HG03025 (cell line): Measurements from ENCODE around the gene TRAPPC10.
A peak's percentile ranks its signal among the peaks of the same experiment; 100 is the strongest.

Experiments
- ATAC-seq: cut with Tn5 transposase; IDR thresholded peaks from one replicate; pipeline ENCODE4 v1.9.1; 2021; ENCODE audit warnings: mild to moderate bottlenecking, moderate library complexity; ENCODE audit not compliant: unreplicated experiment, low FRiP score

Gene TRAPPC10

GRCh38 chr21:44002511-44002910 is 9.6 kb upstream of the TRAPPC10 start:
- ATAC-seq = no peak

DNA sequence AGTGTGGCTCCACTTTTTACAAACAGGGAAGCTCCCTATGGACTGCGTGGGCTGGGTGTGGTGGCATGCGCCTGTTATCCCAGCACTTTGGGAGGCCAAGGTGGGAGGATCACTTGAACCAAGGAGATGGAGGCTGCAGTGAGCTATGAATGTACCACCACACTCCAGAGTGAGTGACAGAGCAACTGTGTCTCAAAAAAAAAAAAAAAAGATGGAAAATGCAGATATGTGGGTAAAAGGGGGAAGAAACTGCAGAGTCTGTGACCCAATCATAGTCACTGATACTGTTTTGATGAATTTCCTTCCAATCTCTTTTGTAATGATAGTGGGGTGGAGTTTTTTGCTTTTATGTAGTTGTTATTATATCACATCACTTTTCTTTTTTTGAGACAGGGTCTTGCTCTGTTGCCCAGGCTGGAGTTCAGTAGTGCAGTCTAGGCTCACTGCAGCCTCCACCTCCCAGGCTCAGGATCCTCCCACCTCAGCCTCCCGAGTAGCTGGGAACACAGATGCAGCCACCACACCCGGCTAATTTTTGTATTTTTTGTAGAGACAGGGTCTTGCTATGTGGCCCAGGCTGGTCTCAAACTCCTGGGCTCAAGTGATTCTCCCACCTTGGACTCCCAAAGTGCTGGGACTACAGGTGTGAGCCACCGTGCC is 8.7 kb upstream of the TRAPPC10 start:
- no peak for ATAC-seq

DNA sequence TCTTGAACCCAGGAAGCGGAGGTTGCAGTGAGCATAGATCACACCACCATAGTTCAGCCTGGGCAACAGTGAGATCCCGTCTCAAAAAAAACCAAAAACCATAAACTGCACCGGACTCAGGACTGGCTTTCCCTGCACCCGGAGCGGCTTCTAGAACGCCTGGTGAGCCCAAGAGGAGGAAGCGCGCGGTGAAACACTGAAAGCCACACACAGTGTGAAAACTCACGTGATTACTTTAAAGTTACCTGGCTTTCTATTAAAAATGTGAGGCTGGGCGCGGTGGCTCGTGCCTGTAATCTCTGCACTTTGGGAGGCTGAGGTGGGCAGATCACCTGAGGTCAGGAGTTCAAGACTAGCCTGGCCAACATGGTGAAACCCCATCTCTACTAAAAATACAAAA is 7.0 kb upstream of the TRAPPC10 start:
- ATAC-seq = no peak

- ATAC-seq = no peak
These were observed 6.5 kb upstream of the TRAPPC10 start for GRCh38 chr21:44005593-44005992.

- no peak for ATAC-seq
These were observed 6.0 kb upstream of the TRAPPC10 start for GRCh38 chr21:44006017-44006619.

- no peak for ATAC-seq
These were observed 5.5 kb upstream of the TRAPPC10 start for GRCh38 chr21:44006656-44007055.

GRCh38 chr21:44010429-44010828 is 1.7 kb upstream of the TRAPPC10 start:
- ATAC-seq = no peak

GRCh38 chr21:44011123-44011522 is 986 bp upstream of the TRAPPC10 start:
- ATAC-seq = no peak

- ATAC-seq = peak; percentile 65
These were observed 618 bp downstream of the TRAPPC10 start for GRCh38 chr21:44012474-44013379.

- no peak for ATAC-seq
These were observed 1.4 kb downstream of the TRAPPC10 start for GRCh38 chr21:44013380-44014088.

- no peak for ATAC-seq
These were observed 5.5 kb downstream of the TRAPPC10 start for GRCh38 chr21:44017601-44018000.

DNA sequence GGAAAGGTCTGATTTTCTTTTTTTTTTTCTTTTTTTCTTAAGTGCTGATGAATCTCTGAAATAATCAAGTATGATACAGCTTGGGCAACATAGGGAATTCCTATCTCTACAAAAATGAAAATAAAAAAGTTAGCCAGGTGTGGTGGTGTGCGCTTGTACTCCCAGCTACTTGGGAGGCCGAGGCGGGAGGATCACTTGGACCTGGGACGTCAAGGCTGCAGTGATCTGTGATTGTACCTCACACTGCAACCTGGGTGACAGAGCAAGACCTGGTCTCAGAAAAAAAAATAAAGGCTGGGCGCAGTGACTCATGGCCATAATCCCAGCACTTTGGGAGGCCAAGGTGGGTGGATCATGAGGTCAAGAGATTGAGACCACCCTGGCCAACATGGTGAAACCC is 6.0 kb downstream of the TRAPPC10 start:
- no peak for ATAC-seq

GRCh38 chr21:44018813-44019567 is 6.9 kb downstream of the TRAPPC10 start:
- no peak for ATAC-seq

DNA sequence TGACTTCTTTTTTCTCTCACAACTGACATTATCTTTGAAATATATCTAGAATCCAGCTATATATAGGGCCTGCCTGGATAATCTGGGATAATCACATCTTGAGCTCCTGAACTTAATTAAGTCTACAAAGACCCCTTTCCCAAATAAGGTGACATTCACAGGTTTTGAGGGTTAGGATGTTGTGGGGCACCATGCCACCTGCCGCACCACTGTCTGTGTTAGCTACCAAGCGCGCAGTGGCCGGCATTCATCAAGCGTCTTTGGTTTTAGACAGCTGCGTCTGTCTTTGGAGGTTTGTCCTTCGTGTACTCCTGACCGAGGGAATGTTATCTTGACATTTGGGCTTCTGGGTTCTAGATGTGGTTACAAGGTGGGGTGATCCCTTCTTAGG is 7.5 kb downstream of the TRAPPC10 start:
- ATAC-seq = no peak

- ATAC-seq = no peak
These were observed 8.4 kb downstream of the TRAPPC10 start for GRCh38 chr21:44020551-44020950.

GRCh38 chr21:44021064-44021463 is 9.0 kb downstream of the TRAPPC10 start:
- ATAC-seq = no peak

DNA sequence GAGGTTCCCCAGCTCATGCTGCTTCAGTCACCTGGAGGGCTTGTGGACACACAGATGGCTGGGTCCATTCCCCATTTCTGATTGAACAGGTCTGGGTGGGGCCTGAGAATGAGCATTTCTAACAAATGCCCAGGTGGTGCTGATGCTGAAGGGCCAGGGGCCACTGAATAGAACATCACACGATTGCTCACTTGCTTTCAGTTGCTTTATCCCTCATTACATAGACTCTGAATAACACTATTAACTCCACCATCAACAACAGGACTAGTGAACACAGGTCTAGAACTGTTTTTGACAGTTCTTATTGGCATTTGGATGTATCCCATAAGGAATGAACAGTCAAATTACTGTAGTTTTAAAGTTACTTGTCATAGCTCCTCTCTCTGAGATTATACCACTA is 12.1 kb downstream of the TRAPPC10 start:
- no peak for ATAC-seq

DNA sequence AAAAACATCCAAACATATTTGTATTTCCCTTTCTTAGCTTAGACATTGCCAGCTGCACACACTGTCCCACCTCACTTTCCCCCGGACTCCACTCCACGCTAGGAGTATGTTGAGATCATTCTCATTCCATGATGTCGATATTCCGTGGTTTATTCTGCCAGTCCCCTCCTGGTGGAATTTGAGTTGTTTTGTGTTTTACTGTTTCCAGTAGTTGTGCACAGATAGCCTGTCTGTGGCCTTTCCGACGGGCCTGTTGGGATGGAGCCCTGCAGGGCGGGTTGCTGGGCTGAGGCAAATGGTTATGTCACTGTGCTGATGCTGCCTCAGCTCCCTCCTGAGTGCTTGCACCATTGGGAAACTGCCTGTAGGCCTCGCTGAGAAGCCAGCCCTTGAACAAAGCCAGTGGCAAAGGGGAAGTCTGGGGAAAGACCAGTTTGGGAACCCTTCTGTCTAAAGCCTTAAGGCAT is 12.8 kb downstream of the TRAPPC10 start:
- no peak for ATAC-seq

GRCh38 chr21:44027607-44028286 is 15.6 kb downstream of the TRAPPC10 start:
- ATAC-seq = no peak

- no peak for ATAC-seq
These were observed 16.2 kb downstream of the TRAPPC10 start for GRCh38 chr21:44028287-44028659.
